Stimulated activated CD8-positive, alpha-beta memory T cell treated with anti-CD3 and anti-CD28 coated beads, Interleukin-4, amount 100 ng/mL, for 24 hours (primary cell): ENCODE measurements around the gene XYLT1.
"Not testable (repeated sequence)": the region's sequence is repeated elsewhere in the genome, so short reads cannot be mapped to it uniquely, and the experiment has no call there.

Experiments used
- DNase-seq: peaks from one replicate; pipeline ENCODE4 v3.0.0-alpha.2; 2020; ENCODE audit warnings: low read depth

The XYLT1 gene

GRCh38 chr16:17470908-17471718, at the start of gene XYLT1:
TSS of gene XYLT1 (minus strand) at chr16:17470960. CDS start at chr16:17470796, 164 bp downstream.
- no peak for DNase-seq

- DNase-seq: no peak
Observed at GRCh38 chr16:17520111-17520510, 49.4 kb upstream of the XYLT1 start.

GRCh38 chr16:17519101-17519955, 48.6 kb upstream of the XYLT1 start:
- no peak for DNase-seq

- DNase-seq: no peak
Observed at GRCh38 chr16:17518441-17518840, 47.7 kb upstream of the XYLT1 start.

- DNase-seq: no peak
Observed at GRCh38 chr16:17515421-17516210, 44.9 kb upstream of the XYLT1 start.

- DNase-seq: no peak
Observed at GRCh38 chr16:17512636-17513220, 42.0 kb upstream of the XYLT1 start.

GRCh38 chr16:17511340-17511739, 40.6 kb upstream of the XYLT1 start:
- DNase-seq: no peak

GRCh38 chr16:17510567-17510966, 39.8 kb upstream of the XYLT1 start:
- no peak for DNase-seq

- DNase-seq: no peak
Observed at GRCh38 chr16:17509194-17509593, 38.4 kb upstream of the XYLT1 start.

- no peak for DNase-seq
Observed at GRCh38 chr16:17508303-17508702, 37.5 kb upstream of the XYLT1 start.

GRCh38 chr16:17507516-17507915, 36.8 kb upstream of the XYLT1 start:
- not testable (repeated sequence) for DNase-seq

GRCh38 chr16:17505828-17506227, 35.1 kb upstream of the XYLT1 start:
- not testable (repeated sequence) for DNase-seq

- no peak for DNase-seq
Observed at GRCh38 chr16:17504050-17504449, 33.3 kb upstream of the XYLT1 start.

GRCh38 chr16:17503331-17503730, 32.6 kb upstream of the XYLT1 start:
- no peak for DNase-seq

GRCh38 chr16:17501321-17501720, 30.6 kb upstream of the XYLT1 start:
- no peak for DNase-seq

- no peak for DNase-seq
Observed at GRCh38 chr16:17499223-17499902, 28.6 kb upstream of the XYLT1 start.

- DNase-seq: no peak
Observed at GRCh38 chr16:17497648-17498047, 26.9 kb upstream of the XYLT1 start.

- no peak for DNase-seq
Observed at GRCh38 chr16:17496891-17497290, 26.1 kb upstream of the XYLT1 start.

- DNase-seq: no peak
Observed at GRCh38 chr16:17493012-17493411, 22.3 kb upstream of the XYLT1 start.

GRCh38 chr16:17491140-17491662, 20.4 kb upstream of the XYLT1 start:
- DNase-seq: no peak

- no peak for DNase-seq
Observed at GRCh38 chr16:17488506-17488905, 17.7 kb upstream of the XYLT1 start.
